Stimulated activated CD8-positive, alpha-beta memory T cell treated with anti-CD3 and anti-CD28 coated beads, Interleukin-7, amount 100 ng/mL, for 48 hours (primary cell): ENCODE measurements around the gene ARMS2.

Experiments used
- DNase-seq, 2 donors: peaks; one replicate each; pipeline ENCODE4 v3.0.0-alpha.2; 2020; ENCODE audit warnings: low read depth in 1 of 2; ENCODE audit errors: extremely low read depth in 1 of 2

The ARMS2 gene

DNA sequence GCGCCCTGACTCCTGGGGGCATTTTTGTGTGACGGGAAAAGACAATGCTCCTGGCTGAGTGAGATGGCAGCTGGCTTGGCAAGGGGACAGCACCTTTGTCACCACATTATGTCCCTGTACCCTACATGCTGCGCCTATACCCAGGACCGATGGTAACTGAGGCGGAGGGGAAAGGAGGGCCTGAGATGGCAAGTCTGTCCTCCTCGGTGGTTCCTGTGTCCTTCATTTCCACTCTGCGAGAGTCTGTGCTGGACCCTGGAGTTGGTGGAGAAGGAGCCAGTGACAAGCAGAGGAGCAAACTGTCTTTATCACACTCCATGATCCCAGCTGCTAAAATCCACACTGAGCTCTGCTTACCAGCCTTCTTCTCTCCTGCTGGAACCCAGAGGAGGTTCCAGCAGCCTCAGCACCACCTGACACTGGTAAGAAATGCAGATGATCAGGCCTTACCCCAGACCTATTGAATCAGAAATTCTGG, at the start of gene ARMS2:
Gene ARMS2, plus strand, starts transcription at position 51 of the 478 bp plus-strand sequence. Its CDS starts 75 bp downstream, at position 126.
- DNase-seq: no peak

- DNase-seq: peak in 1 of 2 donors; percentile 23
These were observed 46.9 kb upstream of the ARMS2 start for GRCh38 chr10:122407375-122408125.

- no peak for DNase-seq
These were observed 41.1 kb upstream of the ARMS2 start for GRCh38 chr10:122413327-122413726.

DNA sequence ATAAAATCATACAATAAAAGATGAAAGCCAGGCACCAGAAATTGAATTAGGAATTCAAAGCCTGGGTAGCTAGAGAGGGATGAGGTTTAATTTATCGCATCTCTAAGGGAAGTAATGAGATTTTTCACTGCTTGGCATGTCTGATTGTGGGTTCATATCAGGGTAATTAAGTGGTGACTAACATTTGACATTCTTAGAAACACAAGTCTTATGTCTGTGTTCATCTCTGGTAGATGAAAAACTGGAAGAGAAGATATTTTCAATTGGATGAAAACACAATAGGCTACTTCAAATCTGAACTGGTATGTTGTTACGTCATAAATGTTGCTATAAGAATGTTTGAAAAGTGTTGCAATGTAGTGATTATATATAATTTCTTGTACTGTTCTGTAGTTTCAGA, 36.8 kb upstream of the ARMS2 start:
- no peak for DNase-seq

DNA sequence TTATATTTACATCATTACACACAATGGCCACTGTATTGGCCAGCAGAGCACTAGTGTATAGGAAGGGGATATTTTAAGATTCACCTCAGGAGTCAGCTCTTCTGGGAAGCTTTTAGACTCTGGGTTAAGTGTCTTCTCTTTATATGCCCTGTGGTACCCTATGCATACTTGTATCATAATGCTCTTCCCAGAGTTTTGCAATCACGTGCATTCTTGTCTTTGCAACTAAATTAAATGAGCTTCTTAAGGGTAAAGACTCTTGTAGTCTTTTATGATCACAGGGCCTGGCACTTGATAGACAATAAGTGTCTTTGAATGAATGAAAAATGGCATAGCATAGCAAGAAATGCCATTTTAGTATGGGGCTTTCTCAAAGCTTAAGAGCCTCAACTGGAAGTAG, 35.4 kb upstream of the ARMS2 start:
- no peak for DNase-seq

- DNase-seq: no peak
These were observed 34.4 kb upstream of the ARMS2 start for GRCh38 chr10:122419876-122420623.

- no peak for DNase-seq
These were observed 33.8 kb upstream of the ARMS2 start for GRCh38 chr10:122420624-122421007.

- DNase-seq: no peak
These were observed 33.3 kb upstream of the ARMS2 start for GRCh38 chr10:122421054-122421625.

DNA sequence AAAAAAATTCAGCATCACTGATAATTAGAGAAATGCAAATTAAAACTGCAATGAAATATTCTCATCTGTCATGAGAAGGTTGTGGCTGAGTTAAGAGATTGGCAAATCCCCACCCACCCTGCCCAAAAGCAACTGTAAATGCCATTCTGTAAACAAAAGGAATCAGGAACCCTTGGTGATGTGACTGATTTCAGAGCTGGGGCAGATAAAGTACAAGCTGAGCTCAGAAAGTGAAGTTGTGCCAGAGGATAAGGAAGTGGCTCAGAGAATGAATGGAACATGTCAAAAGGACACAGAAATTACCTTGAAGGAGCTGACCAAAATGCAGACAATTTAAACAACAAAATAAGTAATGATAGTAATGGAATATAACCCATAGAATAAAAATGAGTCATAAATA, 32.7 kb upstream of the ARMS2 start:
- no peak for DNase-seq

GRCh38 chr10:122422266-122422989, 32.0 kb upstream of the ARMS2 start:
- peak in 1 of 2 donors; percentile 8 for DNase-seq

GRCh38 chr10:122424059-122424458, 30.4 kb upstream of the ARMS2 start:
- DNase-seq: no peak

DNA sequence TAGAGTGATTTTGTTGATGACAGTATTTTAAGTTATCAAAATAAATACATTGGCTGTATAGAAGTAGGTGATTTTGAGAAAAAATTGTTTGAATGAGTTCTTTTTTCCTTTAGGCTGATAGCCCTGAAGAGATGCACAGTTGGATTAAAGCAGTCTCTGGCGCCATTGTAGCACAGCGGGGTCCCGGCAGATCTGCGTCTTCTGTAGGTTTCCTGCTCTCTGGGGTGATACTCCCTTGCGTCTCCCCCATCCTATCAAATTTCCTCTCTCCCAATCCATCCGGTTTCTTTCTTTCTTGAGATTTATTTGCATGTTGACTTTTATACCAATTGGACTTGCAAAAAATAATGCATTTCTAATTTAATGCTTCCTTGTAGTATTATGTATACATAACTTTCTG, 27.6 kb upstream of the ARMS2 start:
- DNase-seq: no peak

- no peak for DNase-seq
These were observed 27.2 kb upstream of the ARMS2 start for GRCh38 chr10:122427280-122427679.

- no peak for DNase-seq
These were observed 19.1 kb upstream of the ARMS2 start for GRCh38 chr10:122435212-122435827.

GRCh38 chr10:122441961-122442360, 12.5 kb upstream of the ARMS2 start:
- DNase-seq: no peak

DNA sequence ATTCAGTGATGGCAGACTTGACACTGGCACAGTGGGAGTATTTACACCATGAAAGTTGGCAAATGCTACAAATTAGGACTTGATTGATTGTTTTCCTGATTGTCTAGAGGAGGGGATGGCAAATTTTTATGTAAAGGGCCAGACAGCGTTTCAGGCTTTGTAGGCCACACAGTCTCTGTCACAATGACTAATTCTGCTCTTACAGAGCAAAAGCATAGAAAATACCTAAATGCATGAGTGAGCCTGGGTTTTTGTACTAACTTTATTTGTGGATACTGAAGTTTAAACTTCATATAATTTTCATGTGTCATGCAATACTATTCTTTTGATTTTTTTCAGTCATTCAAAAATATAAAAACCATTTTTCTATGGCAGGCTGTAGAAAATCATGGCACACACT, 9.0 kb upstream of the ARMS2 start:
- no peak for DNase-seq

GRCh38 chr10:122445904-122446303, 8.5 kb upstream of the ARMS2 start:
- DNase-seq: no peak

- no peak for DNase-seq
These were observed 7.6 kb upstream of the ARMS2 start for GRCh38 chr10:122446668-122447423.

- DNase-seq: no peak
These were observed 5.9 kb upstream of the ARMS2 start for GRCh38 chr10:122448600-122448999.

DNA sequence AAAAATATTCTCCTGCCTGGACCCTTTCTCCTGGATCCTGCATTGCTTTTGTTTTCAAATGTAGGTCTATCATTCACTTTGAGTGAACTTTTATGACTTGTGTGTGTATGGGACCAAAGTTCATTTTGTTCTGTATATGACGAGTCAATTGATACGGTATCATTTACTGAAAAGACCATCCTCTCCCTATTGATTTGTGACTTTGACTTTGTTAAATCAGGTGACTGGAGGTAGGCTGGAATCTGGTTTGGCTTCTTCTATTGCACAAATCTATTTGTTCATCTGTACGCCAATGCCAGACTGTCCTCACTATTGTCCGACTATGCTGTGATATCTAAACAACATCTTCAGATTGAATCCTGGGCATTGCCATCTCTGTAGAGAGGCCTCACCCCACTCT, 5.3 kb upstream of the ARMS2 start:
- no peak for DNase-seq
